Smooth muscle cell of the umbilical artery (primary cell): ENCODE results near the gene NOTCH2NLA. TPM values are rescaled to one million over a fixed set of nuclear protein-coding genes. Genes with fewer than 3 reads are reported as not detected.

Source experiments
- total RNA-seq: library from RNA; depleted of rRNA; stranded (reverse); fragments of >200 nt; gene quantifications from 2 replicates; pipeline ENCODE4 v1.2.3, GENCODE V29; 2014

NOTCH2NLA gene
- 73.0 and 102 TPM in 2 replicates for total RNA-seq

DNA sequence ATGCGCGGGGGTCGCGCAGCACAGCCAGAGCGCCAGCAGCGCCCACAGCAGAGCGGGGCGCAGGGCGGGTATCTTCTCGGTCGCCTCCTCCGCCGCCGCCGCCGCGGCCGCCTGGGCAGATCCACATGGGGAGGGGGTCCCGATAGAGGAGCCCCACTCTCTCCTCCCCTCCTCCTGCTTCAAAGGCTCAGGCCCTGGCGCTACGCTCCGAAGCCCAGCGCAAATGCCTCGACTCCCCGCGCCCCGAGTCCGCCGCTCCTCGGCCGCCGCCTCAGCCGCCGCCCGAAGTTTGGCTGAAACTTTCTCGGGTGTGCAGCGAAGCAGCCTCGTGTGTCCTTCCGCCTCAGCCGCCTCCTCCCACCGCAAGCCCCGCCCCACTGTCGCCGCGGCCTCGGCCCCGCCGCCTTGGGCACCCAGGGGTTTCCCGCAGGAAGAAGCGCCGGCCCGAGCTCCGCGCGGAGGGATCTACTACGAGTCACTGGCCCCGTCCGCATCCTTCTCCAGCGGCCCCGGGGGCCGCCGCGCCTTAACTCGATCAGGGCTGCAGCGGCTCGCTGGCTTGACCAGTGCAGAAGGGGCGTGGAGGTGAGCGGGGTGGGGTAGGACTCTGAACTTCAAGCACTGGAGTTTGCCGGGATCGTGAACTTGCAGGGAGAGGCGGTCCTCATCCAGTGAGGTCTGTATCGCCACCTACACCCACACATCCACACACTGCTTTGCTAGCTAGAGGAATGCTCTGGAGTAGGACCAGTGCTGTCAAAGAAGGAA lies at the start of gene NOTCH2NLA:
NOTCH2NLA (minus strand) TSS at position 312 of the 768 bp plus-strand sequence. CDS start 39,684 bp downstream, outside the sequence.

GRCh38 chr1:146144465-146144864 lies 84.4 kb downstream of the NOTCH2NLA start, which contains the start of gene NBPF10:
Gene NBPF10 (minus strand): TSS chr1:146144804. CDS start chr1:146144769, 35 bp downstream.

Other genes starting within 250 kb of the NOTCH2NLA start
- 10.4 and 18.1 TPM in 2 replicates for gene TXNIP, start 232.4 kb downstream of the NOTCH2NLA start, total RNA-seq
- gene HJV, start 207.3 kb downstream of the NOTCH2NLA start, total RNA-seq: not detected in 2 replicates
- gene NBPF10, start 84.2 kb downstream of the NOTCH2NLA start, total RNA-seq: 4.5 and 7.2 TPM in 2 replicates